ENCODE data around the gene SUPT5H.

The SUPT5H gene

DNA sequence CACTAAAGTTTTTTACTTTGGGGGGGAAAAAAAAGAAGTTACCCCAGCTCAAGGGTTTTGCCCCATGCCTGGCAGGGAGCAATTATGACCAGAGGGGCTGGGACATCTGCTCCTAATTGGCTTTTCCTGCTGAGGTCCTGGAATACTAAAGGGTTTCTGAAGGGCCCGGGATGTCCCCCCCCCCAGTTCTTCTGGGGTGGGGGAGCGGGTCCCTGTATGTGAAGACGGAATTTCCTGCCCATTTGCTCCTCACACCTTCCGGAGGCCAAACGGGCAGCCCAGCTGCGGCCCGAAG is 52.3 kb downstream of the SUPT5H start:
- H3K27ac ChIP-seq: no peak overlapping the region

DNA sequence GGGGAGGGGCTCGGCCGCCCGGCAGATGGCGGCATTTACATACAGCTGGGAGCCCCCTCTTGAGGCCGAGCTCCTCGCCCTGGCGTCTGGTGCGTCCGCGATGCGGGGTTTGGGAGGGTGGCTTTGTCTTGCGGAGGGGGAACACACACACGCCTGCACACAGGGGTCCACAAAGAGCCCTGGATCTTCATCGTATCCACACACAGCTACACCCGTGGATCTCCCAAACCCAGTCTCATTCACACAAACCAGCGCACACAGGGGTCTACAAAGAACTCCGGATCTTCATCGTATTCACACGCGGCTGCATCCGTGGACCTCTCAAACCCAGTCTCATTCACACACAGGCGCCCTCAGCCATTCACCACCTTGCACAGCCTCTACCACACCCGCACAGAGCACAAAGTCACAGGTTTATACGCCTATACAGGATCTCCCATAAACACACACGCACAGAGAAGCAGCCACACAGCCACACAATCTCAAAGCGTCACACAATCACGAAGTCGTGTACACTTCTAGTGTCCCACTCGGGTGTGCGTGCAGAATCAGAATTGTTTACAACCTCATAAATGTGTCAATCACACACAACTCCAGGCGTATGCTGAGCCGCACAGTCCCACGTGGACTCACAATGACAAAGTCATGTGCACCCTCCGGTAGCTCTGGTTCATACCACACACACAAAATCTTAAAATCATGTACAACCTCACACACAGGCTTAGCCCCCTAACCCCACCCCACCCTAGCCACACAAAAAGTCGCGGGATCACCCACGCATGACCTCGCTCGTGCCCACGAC is 52.8 kb downstream of the SUPT5H start:
- H3K9me3 ChIP-seq: no peaks in the 10 kb centered on the region
- no peak overlapping the region for H3K4me3 ChIP-seq (ENCODE audit: low read depth in 1 of 2, low read length in 1 of 2)
- H3K36me3 ChIP-seq: no peaks in the 10 kb centered on the region
- H3K27me3 ChIP-seq: peaks cover 83% of the 10 kb centered on the region
- no peak overlapping the region for H3K27ac ChIP-seq
- TF ChIP-seq, protein P1, sequence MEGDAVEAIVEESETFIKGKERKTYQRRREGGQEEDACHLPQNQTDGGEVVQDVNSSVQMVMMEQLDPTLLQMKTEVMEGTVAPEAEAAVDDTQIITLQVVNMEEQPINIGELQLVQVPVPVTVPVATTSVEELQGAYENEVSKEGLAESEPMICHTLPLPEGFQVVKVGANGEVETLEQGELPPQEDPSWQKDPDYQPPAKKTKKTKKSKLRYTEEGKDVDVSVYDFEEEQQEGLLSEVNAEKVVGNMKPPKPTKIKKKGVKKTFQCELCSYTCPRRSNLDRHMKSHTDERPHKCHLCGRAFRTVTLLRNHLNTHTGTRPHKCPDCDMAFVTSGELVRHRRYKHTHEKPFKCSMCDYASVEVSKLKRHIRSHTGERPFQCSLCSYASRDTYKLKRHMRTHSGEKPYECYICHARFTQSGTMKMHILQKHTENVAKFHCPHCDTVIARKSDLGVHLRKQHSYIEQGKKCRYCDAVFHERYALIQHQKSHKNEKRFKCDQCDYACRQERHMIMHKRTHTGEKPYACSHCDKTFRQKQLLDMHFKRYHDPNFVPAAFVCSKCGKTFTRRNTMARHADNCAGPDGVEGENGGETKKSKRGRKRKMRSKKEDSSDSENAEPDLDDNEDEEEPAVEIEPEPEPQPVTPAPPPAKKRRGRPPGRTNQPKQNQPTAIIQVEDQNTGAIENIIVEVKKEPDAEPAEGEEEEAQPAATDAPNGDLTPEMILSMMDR (IDR thresholded peaks at IDR 0.05): no peak
- H3K4me1 ChIP-seq (ENCODE audit: control insufficient read depth in 1 of 2, insufficient read depth in 1 of 2, low read depth in 1 of 2, low read length in 1 of 2): no peaks in the 10 kb centered on the region

More for the DNA sequence above, 52.3 kb downstream of the SUPT5H start:
- Histone ChIP-seq H3K4me1 (ENCODE audit: control insufficient read depth in 1 of 2, insufficient read depth in 1 of 2, low read depth in 1 of 2, low read length in 1 of 2) (no peaks in the 10 kb centered on the region), H3K36me3 (no peaks in the 10 kb centered on the region), H3K9me3 (no peaks in the 10 kb centered on the region), H3K4me3 (ENCODE audit: low read depth in 1 of 2, low read length in 1 of 2) (no peak overlapping the region), H3K27me3 (peaks cover 78% of the 10 kb centered on the region)
- TF ChIP-seq, protein P1 (IDR thresholded peaks at IDR 0.05): no peak

DNA sequence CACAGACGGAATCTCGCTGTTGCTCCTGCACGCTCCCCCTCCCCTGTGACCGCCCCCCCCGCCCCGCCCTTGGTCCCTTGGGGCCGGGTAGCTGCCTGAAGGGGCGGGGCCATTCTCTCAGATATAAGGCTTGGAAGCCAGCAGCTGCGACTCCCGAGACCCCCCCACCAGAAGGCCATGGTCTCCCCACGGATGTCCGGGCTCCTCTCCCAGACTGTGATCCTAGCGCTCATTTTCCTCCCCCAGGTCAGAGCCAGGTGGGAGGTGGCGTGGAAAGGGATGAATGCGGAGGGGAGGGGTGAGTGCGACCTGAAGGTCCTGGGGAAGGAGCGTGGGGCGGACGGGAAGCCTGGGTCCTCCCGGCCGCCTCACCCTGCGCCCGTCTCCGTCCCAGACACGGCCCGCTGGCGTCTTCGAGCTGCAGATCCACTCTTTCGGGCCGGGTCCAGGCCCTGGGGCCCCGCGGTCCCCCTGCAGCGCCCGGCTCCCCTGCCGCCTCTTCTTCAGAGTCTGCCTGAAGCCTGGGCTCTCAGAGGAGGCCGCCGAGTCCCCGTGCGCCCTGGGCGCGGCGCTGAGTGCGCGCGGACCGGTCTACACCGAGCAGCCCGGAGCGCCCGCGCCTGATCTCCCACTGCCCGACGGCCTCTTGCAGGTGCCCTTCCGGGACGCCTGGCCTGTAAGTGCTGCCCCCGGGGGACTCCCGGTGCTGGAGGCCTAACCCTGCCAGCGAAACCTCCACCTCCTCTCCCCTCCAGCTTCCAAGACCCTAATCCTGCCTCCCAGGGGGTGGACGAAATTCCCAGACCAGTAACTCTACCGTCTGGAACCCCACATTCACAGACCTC is 53.6 kb downstream of the SUPT5H start, which contains the start of gene DLL3:
DLL3 (plus strand) TSS at position 150 of the 845 bp plus-strand sequence; CDS start at position 178, 28 bp downstream.
- H3K4me3 ChIP-seq (ENCODE audit: low read depth in 1 of 2, low read length in 1 of 2): no peak within 1 kb of the TSS
- peaks cover 91% of the 10 kb centered on the region for H3K27me3 ChIP-seq
- H3K4me1 ChIP-seq (ENCODE audit: control insufficient read depth in 1 of 2, insufficient read depth in 1 of 2, low read depth in 1 of 2, low read length in 1 of 2): no peaks in the 10 kb centered on the region

DNA sequence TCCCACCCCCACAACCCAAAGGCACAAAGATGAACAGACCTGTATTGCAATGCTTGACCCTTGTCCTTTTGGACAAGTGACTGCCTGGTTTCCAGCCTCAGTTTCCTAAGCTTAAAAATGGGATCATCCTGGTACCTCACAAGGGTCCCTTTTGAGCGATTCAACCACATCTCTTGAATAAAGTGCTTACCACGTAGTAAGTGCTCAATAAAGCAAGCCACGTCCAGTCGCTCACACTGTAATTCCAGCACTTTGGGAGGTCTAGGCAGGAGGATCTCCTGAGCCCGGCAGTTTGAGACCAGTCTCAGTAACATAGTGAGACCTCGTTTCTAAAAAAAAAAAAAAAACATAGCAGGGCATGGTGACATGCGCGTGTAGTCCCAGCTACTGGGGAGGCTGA is 54.5 kb downstream of the SUPT5H start:
- H3K4me3 ChIP-seq (ENCODE audit: low read depth in 1 of 2, low read length in 1 of 2): no peak overlapping the region
- H3K27me3 ChIP-seq: peaks cover 100% of the 10 kb centered on the region
- H3K4me1 ChIP-seq (ENCODE audit: control insufficient read depth in 1 of 2, insufficient read depth in 1 of 2, low read depth in 1 of 2, low read length in 1 of 2): no peaks in the 10 kb centered on the region
- H3K9me3 ChIP-seq: no peaks in the 10 kb centered on the region
- no peak overlapping the region for H3K27ac ChIP-seq
- TF ChIP-seq, protein P1 (IDR thresholded peaks at IDR 0.05): no peak
- H3K36me3 ChIP-seq: no peaks in the 10 kb centered on the region

More for the DNA sequence above, 53.6 kb downstream of the SUPT5H start, which contains the start of gene DLL3:
- TF ChIP-seq, protein P1 (IDR thresholded peaks at IDR 0.05): no peak
- Histone ChIP-seq H3K27ac (no peak within 1 kb of the TSS), H3K9me3 (no peaks in the 10 kb centered on the region), H3K36me3 (no peaks in the 10 kb centered on the region)

DNA sequence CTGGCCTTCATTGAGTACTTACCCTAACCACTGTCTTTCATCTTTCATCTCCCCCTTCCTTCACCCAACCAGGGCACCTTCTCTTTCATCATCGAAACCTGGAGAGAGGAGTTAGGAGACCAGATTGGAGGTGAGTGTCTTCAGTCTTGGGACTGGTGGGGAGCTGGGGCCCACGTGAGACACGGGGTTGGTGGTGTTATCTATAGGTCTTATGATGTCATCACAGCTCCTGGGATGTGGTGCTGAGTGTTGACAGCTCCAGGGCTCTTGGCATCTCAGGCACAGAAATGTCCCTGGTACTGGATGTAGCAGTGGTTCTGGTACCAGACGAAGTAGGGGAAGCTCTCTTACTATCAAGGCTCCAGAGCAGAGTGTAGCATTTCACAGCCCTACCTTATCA is 55.2 kb downstream of the SUPT5H start:
- H3K36me3 ChIP-seq: no peaks in the 10 kb centered on the region
- no peaks in the 10 kb centered on the region for H3K4me1 ChIP-seq (ENCODE audit: control insufficient read depth in 1 of 2, insufficient read depth in 1 of 2, low read depth in 1 of 2, low read length in 1 of 2)
- TF ChIP-seq, protein P1 (IDR thresholded peaks at IDR 0.05): no peak
- H3K27me3 ChIP-seq: peaks cover 100% of the 10 kb centered on the region
- H3K4me3 ChIP-seq (ENCODE audit: low read depth in 1 of 2, low read length in 1 of 2): no peak overlapping the region
- H3K27ac ChIP-seq: no peak overlapping the region
- no peaks in the 10 kb centered on the region for H3K9me3 ChIP-seq

All from neutrophil (primary cell).